Measurements from ENCODE around the gene DDX27.

Gene DDX27

GRCh38 chr20:49245921-49246740 is 26.9 kb downstream of the DDX27 start:
- in situ Hi-C loops (cut with HindIII; ENCODE audit: low sequenced_read_pairs): no loop called here
- no peak overlapping the region for H3K4me3 ChIP-seq (ENCODE audit: low read depth, low read length)
- peak; percentile 76 for TF ChIP-seq CTCF (IDR thresholded peaks at IDR 0.05; ENCODE audit: low read depth, low read length)
- DNase-seq (ENCODE audit: low read depth, low spot score): peak; percentile 59

GRCh38 chr20:49247169-49247723 is 28.0 kb downstream of the DDX27 start:
- no peak for TF ChIP-seq CTCF (IDR thresholded peaks at IDR 0.05; ENCODE audit: low read depth, low read length)
- no peak overlapping the region for H3K4me3 ChIP-seq (ENCODE audit: low read depth, low read length)
- DNase-seq (ENCODE audit: low read depth, low spot score): no peak
- in situ Hi-C loops (cut with HindIII; ENCODE audit: low sequenced_read_pairs): no loop called here

GRCh38 chr20:49247792-49248191 is 28.6 kb downstream of the DDX27 start:
- no peak overlapping the region for H3K4me3 ChIP-seq (ENCODE audit: low read depth, low read length)
- in situ Hi-C loops (cut with HindIII; ENCODE audit: low sequenced_read_pairs): no loop called here
- no peak for TF ChIP-seq CTCF (IDR thresholded peaks at IDR 0.05; ENCODE audit: low read depth, low read length)
- no peak for DNase-seq (ENCODE audit: low read depth, low spot score)

- H3K4me3 ChIP-seq (ENCODE audit: low read depth, low read length): no peak overlapping the region
- no peak for TF ChIP-seq CTCF (IDR thresholded peaks at IDR 0.05; ENCODE audit: low read depth, low read length)
- in situ Hi-C loops (cut with HindIII; ENCODE audit: low sequenced_read_pairs): no loop called here
- DNase-seq (ENCODE audit: low read depth, low spot score): no peak
Observed at GRCh38 chr20:49248301-49248700, 29.1 kb downstream of the DDX27 start.

GRCh38 chr20:49248879-49249665 is 29.9 kb downstream of the DDX27 start:
- no peak for DNase-seq (ENCODE audit: low read depth, low spot score)
- in situ Hi-C loops (cut with HindIII; ENCODE audit: low sequenced_read_pairs): no loop called here
- TF ChIP-seq CTCF (IDR thresholded peaks at IDR 0.05; ENCODE audit: low read depth, low read length): no peak
- no peak overlapping the region for H3K4me3 ChIP-seq (ENCODE audit: low read depth, low read length)

GRCh38 chr20:49252556-49253350 is 33.5 kb downstream of the DDX27 start:
- in situ Hi-C loops (cut with HindIII; ENCODE audit: low sequenced_read_pairs): no loop called here
- no peak for TF ChIP-seq CTCF (IDR thresholded peaks at IDR 0.05; ENCODE audit: low read depth, low read length)
- DNase-seq (ENCODE audit: low read depth, low spot score): no peak
- no peak overlapping the region for H3K4me3 ChIP-seq (ENCODE audit: low read depth, low read length)

Measured in astrocyte of the spinal cord (primary cell).